Left ventricle myocardium inferior (tissue), 1 donor: ENCODE data around the gene EGF. TPM values are rescaled to one million over a fixed set of nuclear protein-coding genes. Genes with fewer than 3 reads are reported as not detected.

Source experiments
- DNase-seq: peaks from one replicate; pipeline ENCODE4 v3.0.0-alpha.2; 2020
- H3K27ac ChIP-seq: fragments of 200-600 bp; replicated peaks from 2 replicates; pipeline ENCODE4 v1.8.0; 2021
- H3K27me3 ChIP-seq: fragments of 200-600 bp; 2 replicates; pipeline ENCODE4 v1.8.0; 2021; ENCODE audit warnings: low read depth
- H3K36me3 ChIP-seq: fragments of 200-600 bp; 2 replicates; pipeline ENCODE4 v1.8.0; 2021
- H3K4me1 ChIP-seq: fragments of 200-600 bp; 2 replicates; pipeline ENCODE4 v1.8.0; 2021
- H3K4me3 ChIP-seq: fragments of 200-600 bp; 2 replicates; pipeline ENCODE4 v1.8.0; 2021; ENCODE audit warnings: mild to moderate bottlenecking, moderate library complexity
- H3K9me3 ChIP-seq: fragments of 200-600 bp; replicated peaks from 2 replicates; pipeline ENCODE4 v1.8.0; 2021
- CTCF ChIP-seq: fragments of 200-600 bp; IDR thresholded peaks from 2 replicates; pipeline ENCODE4 v1.8.0; 2021; ENCODE audit warnings: antibody characterized with exemption, mild to moderate bottlenecking, borderline replicate concordance
- intact Hi-C: fragments of 100-400 bp; cut with micrococcal nuclease; formaldehyde crosslinking; loops from one replicate; pipeline ENCODE4 v1.11.0; 2022
- total RNA-seq: library from RNA; stranded (reverse); fragmentation: NEBNext Ultra II Directional; extraction: Animal tissue kit (Norgen Biotek cat#: 25700); gene quantifications from one replicate; pipeline ENCODE4 v1.2.1, GENCODE V29; 2021
- donor health status: DM: no; HTN: yes; CAD: no; lungs with severe emphysema.

Gene EGF
- total RNA-seq, 1 donor from 2014 or later: 13.0 TPM

GRCh38 chr4:109879081-109879480 is 33.6 kb upstream of the EGF start:
- H3K27me3 ChIP-seq: no peaks in the 10 kb centered on the region
- no peak overlapping the region for H3K4me3 ChIP-seq
- DNase-seq: no peak
- H3K27ac ChIP-seq: no peak overlapping the region
- H3K4me1 ChIP-seq: no peaks in the 10 kb centered on the region
- H3K9me3 ChIP-seq: no peaks in the 10 kb centered on the region
- TF ChIP-seq CTCF: no peak
- H3K36me3 ChIP-seq: no peaks in the 10 kb centered on the region
- intact Hi-C loops: no loop called here

- Histone ChIP-seq H3K9me3 (no peaks in the 10 kb centered on the region), H3K4me1 (no peaks in the 10 kb centered on the region), H3K27me3 (no peaks in the 10 kb centered on the region), H3K36me3 (no peaks in the 10 kb centered on the region), H3K4me3 (no peak overlapping the region), H3K27ac (no peak overlapping the region)
- TF ChIP-seq CTCF: no peak
- no peak for DNase-seq
- intact Hi-C loops: no loop called here
Observed at GRCh38 chr4:109879636-109880314, 32.9 kb upstream of the EGF start.

- TF ChIP-seq CTCF: no peak
Observed at GRCh38 chr4:109886303-109886702, 26.4 kb upstream of the EGF start.

GRCh38 chr4:109887071-109887470 is 25.6 kb upstream of the EGF start:
- Histone ChIP-seq H3K27ac (no peak overlapping the region), H3K9me3 (no peaks in the 10 kb centered on the region), H3K4me1 (no peaks in the 10 kb centered on the region), H3K4me3 (no peak overlapping the region), H3K36me3 (no peaks in the 10 kb centered on the region), H3K27me3 (no peaks in the 10 kb centered on the region)
- no peak for DNase-seq
- no peak for TF ChIP-seq CTCF
- intact Hi-C loops: no loop called here

More at GRCh38 chr4:109886303-109886702, 26.4 kb upstream of the EGF start:
- Histone ChIP-seq H3K4me1 (no peaks in the 10 kb centered on the region), H3K27ac (no peak overlapping the region), H3K4me3 (no peak overlapping the region), H3K27me3 (no peaks in the 10 kb centered on the region), H3K36me3 (no peaks in the 10 kb centered on the region), H3K9me3 (no peaks in the 10 kb centered on the region)
- DNase-seq: no peak
- intact Hi-C loops: no loop called here

- Histone ChIP-seq H3K4me1 (no peaks in the 10 kb centered on the region), H3K36me3 (no peaks in the 10 kb centered on the region), H3K27ac (no peak overlapping the region), H3K9me3 (no peaks in the 10 kb centered on the region), H3K27me3 (no peaks in the 10 kb centered on the region), H3K4me3 (no peak overlapping the region)
- intact Hi-C loops: no loop called here
- no peak for TF ChIP-seq CTCF
- DNase-seq: no peak
Observed at GRCh38 chr4:109890076-109890475, 22.6 kb upstream of the EGF start.
